ENCODE results near the gene PBX3. TPM values are rescaled to one million over a fixed set of nuclear protein-coding genes. Genes with fewer than 3 reads are reported as not detected.

The PBX3 gene
- total RNA-seq, 6 experiments from 2014 or later: 13.0 to 20.2 (median 15.0) TPM

DNA sequence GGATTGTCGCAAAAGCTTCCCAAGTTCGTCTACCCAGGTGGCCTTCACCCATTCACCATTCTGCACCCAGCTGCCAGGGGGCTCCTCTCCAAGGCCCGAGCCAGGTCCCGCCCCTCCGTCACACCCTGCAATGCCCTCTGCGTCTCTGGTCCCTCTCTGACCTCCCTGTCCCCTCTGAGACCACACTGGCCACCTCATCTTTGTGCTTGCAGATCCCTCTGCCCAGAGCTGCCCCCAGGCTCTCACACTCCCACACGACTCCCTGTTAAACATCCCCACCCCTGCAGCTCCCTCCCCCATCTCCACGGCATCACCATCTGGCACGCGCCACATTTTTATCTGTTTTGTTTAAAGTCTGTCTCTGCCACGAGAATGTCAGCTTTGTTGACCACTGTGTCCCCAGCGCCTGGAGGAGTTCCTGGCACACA, 243.6 kb downstream of the PBX3 start:
- Histone ChIP-seq H3K27me3 (no peaks in the 10 kb centered on the region), H3K4me1 (no peaks in the 10 kb centered on the region), H3K36me3 (no peaks in the 10 kb centered on the region), H3K4me3 (no peak overlapping the region), H3K9me3 (no peaks in the 10 kb centered on the region), H3K27ac (no peak overlapping the region)
- DNase-seq (peak; percentile 7 to 31 (median 15)), ATAC-seq (no peak)
- intact Hi-C loops (cut with DNase I): no loop called here
- WGBS (ENCODE audit: insufficient coverage, low coverage, low lambda C conversion rate, missing lambda C conversion rate): 72% methylated on average over 12 of the region's 12 CpGs
- TF ChIP-seq POLR2A (IDR thresholded peaks at IDR 0.05): no peak
- TF ChIP-seq, protein P1, sequence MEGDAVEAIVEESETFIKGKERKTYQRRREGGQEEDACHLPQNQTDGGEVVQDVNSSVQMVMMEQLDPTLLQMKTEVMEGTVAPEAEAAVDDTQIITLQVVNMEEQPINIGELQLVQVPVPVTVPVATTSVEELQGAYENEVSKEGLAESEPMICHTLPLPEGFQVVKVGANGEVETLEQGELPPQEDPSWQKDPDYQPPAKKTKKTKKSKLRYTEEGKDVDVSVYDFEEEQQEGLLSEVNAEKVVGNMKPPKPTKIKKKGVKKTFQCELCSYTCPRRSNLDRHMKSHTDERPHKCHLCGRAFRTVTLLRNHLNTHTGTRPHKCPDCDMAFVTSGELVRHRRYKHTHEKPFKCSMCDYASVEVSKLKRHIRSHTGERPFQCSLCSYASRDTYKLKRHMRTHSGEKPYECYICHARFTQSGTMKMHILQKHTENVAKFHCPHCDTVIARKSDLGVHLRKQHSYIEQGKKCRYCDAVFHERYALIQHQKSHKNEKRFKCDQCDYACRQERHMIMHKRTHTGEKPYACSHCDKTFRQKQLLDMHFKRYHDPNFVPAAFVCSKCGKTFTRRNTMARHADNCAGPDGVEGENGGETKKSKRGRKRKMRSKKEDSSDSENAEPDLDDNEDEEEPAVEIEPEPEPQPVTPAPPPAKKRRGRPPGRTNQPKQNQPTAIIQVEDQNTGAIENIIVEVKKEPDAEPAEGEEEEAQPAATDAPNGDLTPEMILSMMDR (IDR thresholded peaks at IDR 0.05): no peak

DNA sequence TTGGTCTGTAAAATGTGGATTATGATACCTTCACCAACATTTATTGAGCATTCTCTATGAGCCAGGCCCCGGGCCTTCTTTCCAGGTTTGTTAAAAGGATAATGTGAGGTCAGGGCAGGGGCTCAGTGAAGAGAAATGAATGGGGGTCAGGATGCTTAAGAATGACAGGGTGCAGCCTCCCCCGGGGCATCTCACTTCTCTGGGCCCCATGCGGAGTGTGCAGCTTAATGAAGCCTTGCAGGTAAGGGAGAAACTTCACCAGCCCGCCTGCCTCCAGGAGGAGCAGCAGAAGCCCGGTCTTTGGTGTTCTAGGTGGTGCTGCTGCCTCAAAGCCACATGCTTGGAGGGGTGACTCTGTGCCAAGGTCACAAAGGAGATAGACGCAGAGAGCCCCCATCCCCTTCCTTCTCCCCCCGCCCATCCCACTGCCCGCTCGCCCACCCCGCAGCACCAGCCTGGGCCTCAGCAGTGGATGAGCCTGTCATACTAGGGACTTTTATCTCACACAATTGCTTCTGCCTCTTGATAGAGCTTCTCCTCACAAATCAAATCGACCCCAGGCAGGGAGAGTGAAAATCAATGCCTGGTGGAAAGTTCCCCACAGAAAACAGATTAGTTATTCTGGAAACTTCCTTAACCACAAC, 244.8 kb downstream of the PBX3 start:
- no peak for TF ChIP-seq POLR2A (IDR thresholded peaks at IDR 0.05)
- TF ChIP-seq, protein P1 (IDR thresholded peaks at IDR 0.05): no peak
- H3K27ac ChIP-seq: no peak overlapping the region
- no peak overlapping the region for H3K4me3 ChIP-seq
- DNase-seq: peak; percentile 5 to 33 (median 23)
- no peaks in the 10 kb centered on the region for H3K4me1 ChIP-seq
- no peaks in the 10 kb centered on the region for H3K36me3 ChIP-seq
- H3K27me3 ChIP-seq: no peaks in the 10 kb centered on the region
- no peak for ATAC-seq
- WGBS (ENCODE audit: insufficient coverage, low coverage, low lambda C conversion rate, missing lambda C conversion rate): 81% methylated on average over 4 of the region's 11 CpGs
- no peaks in the 10 kb centered on the region for H3K9me3 ChIP-seq
- intact Hi-C loops (cut with DNase I): no loop called here

DNA sequence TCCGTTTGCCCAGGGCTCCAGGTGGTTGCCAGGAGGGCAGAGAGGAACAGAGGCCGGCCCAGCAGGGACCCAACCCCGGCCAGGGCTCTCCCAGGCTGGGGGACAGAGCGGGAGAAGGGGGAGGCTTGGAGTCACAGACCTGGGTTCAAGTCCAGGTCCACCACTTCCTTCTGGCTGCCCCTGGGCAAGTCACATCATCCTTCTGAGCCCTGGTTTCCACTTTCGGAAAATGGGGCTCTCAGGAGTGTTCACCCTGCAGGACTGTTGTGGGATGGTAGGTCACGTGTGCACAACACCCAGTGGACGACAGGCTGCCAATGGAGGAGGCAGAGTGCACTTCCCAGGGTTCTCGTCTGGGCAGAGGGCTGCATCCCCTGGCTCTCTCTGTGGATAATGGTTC, 245.4 kb downstream of the PBX3 start:
- Histone ChIP-seq H3K27me3 (no peaks in the 10 kb centered on the region), H3K4me1 (no peaks in the 10 kb centered on the region), H3K36me3 (no peaks in the 10 kb centered on the region), H3K4me3 (no peak overlapping the region), H3K9me3 (no peaks in the 10 kb centered on the region), H3K27ac (no peak overlapping the region)
- TF ChIP-seq, protein P1 (IDR thresholded peaks at IDR 0.05): no peak
- no peak for TF ChIP-seq POLR2A (IDR thresholded peaks at IDR 0.05)
- ATAC-seq (no peak), DNase-seq (peak; percentile 14 to 30 (median 28))
- intact Hi-C loops (cut with DNase I): no loop called here
- 40% methylated on average over 1 of the region's 8 CpGs for WGBS (ENCODE audit: insufficient coverage, low coverage, low lambda C conversion rate, missing lambda C conversion rate)

DNA sequence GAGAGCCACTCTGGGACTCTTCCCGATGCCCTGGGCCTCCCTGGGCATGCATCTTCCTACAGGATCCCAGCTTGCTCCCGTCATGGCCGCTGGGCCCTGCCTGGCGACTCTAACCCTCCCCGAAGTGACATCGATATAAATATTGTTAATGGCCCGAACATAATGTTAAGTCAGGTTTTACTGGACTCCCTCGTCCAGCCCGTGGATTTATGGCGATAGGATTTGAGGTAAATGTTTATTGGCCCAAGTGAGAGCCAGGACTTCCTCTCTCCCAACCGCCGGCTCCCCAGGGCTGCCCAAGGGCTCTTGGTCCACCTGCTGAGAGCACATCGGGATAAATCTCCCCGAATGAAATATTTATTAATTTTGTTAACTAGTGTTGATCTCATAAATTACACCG, 246.3 kb downstream of the PBX3 start:
- Histone ChIP-seq H3K4me3 (no peak overlapping the region), H3K4me1 (no peaks in the 10 kb centered on the region), H3K27ac (no peak overlapping the region), H3K9me3 (no peaks in the 10 kb centered on the region), H3K27me3 (no peaks in the 10 kb centered on the region), H3K36me3 (no peaks in the 10 kb centered on the region)
- intact Hi-C loops (cut with DNase I): no loop called here
- TF ChIP-seq, protein P1 (IDR thresholded peaks at IDR 0.05): no peak
- no peak for TF ChIP-seq POLR2A (IDR thresholded peaks at IDR 0.05)
- DNase-seq (peak in 2 of 3 donors; percentile 9 to 15), ATAC-seq (no peak)
- 88% methylated on average over 10 of the region's 15 CpGs for WGBS (ENCODE audit: insufficient coverage, low coverage, low lambda C conversion rate, missing lambda C conversion rate)
